GM23338 (cell line): ENCODE data around the gene ZNF469. TPM values are rescaled to one million over a fixed set of nuclear protein-coding genes. Genes with fewer than 3 reads are reported as not detected.

Experiments used
- ATAC-seq: fragments of 200-7000 bp; cut with Tn5 transposase; 3 replicates; pipeline ENCODE4 v1.9.1; 2020
- DNase-seq: peaks from one replicate; pipeline ENCODE4 v3.0.0-alpha.2; 2015; ENCODE audit warnings: low spot score
- H2AFZ ChIP-seq: fragments of 200-600 bp; sonication (generic); 2 replicates; pipeline ENCODE4 v1.8.0; 2016; ENCODE audit warnings: antibody characterized with exemption, mild to moderate bottlenecking, moderate library complexity
- H3F3A ChIP-seq: fragments of 200-600 bp; sonication (generic); replicated peaks from 2 replicates; pipeline ENCODE4 v1.8.0; 2017; ENCODE audit warnings: antibody characterized with exemption, mixed run types, low read depth
- H3K27ac ChIP-seq: fragments of 200-600 bp; sonication (generic); 2 replicates; pipeline ENCODE4 v1.6.1; 2016; ENCODE audit warnings: low read depth
- H3K27me3 ChIP-seq: fragments of 200-600 bp; sonication (generic); 2 replicates; pipeline ENCODE4 v1.8.0; 2016; ENCODE audit warnings: mild to moderate bottlenecking, mixed run types, moderate library complexity; ENCODE audit not compliant: insufficient read depth
- H3K36me3 ChIP-seq: fragments of 200-600 bp; sonication (generic); 2 replicates; pipeline ENCODE4 v1.8.0; 2016; ENCODE audit warnings: mild to moderate bottlenecking; ENCODE audit not compliant: insufficient read depth
- H3K4me1 ChIP-seq: fragments of 200-600 bp; sonication (generic); 2 replicates; pipeline ENCODE4 v1.8.0; 2016; ENCODE audit warnings: mild to moderate bottlenecking, moderate library complexity; ENCODE audit not compliant: insufficient read depth
- H3K4me2 ChIP-seq: fragments of 200-600 bp; sonication (generic); 2 replicates; pipeline ENCODE4 v1.7.1; 2017; ENCODE audit warnings: mixed run types
- H3K4me3 ChIP-seq: fragments of 200-600 bp; sonication (generic); 2 replicates; pipeline ENCODE4 v1.6.1; 2016; ENCODE audit warnings: mixed run types
- H3K79me2 ChIP-seq: fragments of 200-600 bp; sonication (generic); replicated peaks from 2 replicates; pipeline ENCODE4 v1.8.0; 2017; ENCODE audit warnings: mild to moderate bottlenecking; ENCODE audit not compliant: insufficient read depth
- H3K9me2 ChIP-seq: fragments of 200-600 bp; sonication (generic); 2 replicates; pipeline ENCODE4 v1.8.0; 2017; ENCODE audit not compliant: insufficient read depth
- H4K20me1 ChIP-seq: fragments of 200-600 bp; sonication (generic); replicated peaks from 2 replicates; pipeline ENCODE4 v1.8.0; 2017; ENCODE audit warnings: mild to moderate bottlenecking; ENCODE audit not compliant: insufficient read depth
- H3K27ac Mint-ChIP-seq: 2 replicates; pipeline ENCODE4 v1.8.0; 2020; ENCODE audit warnings: inconsistent platforms, mild to moderate bottlenecking, moderate library complexity, mixed read lengths
- H3K27me3 Mint-ChIP-seq: 3 replicates; pipeline ENCODE4 v1.8.0; 2022; ENCODE audit warnings: low read depth, mild to moderate bottlenecking, moderate library complexity, mixed read lengths, inconsistent platforms; ENCODE audit not compliant: insufficient read depth, poor library complexity
- H3K36me3 Mint-ChIP-seq: 3 replicates; pipeline ENCODE4 v1.8.0; 2021; ENCODE audit warnings: low read depth, mild to moderate bottlenecking, inconsistent platforms, moderate library complexity, mixed read lengths
- H3K4me1 Mint-ChIP-seq: 3 replicates; pipeline ENCODE4 v1.8.0; 2020; ENCODE audit warnings: mild to moderate bottlenecking, inconsistent platforms, mixed read lengths
- H3K4me3 Mint-ChIP-seq: 3 replicates; pipeline ENCODE4 v1.8.0; 2021; ENCODE audit warnings: moderate library complexity, mild to moderate bottlenecking, inconsistent platforms, mixed read lengths
- H3K9me3 Mint-ChIP-seq: 3 replicates; pipeline ENCODE4 v1.8.0; 2020; ENCODE audit warnings: moderate library complexity, mild to moderate bottlenecking, inconsistent platforms, mixed read lengths
- CTCF ChIP-seq, 2 experiments: fragments of 200-600 bp in 1 of 2; sonication (generic) in 1 of 2; conservative IDR thresholded peaks; 2 replicates each; pipeline versions ENCODE4 v1.5.1 to v1.6.1; 2016 to 2017; ENCODE audit warnings: antibody characterized with exemption in 2 of 2, low read depth in 2 of 2, mild to moderate bottlenecking in 2 of 2, moderate library complexity in 1 of 2
- POLR2AphosphoS5 ChIP-seq: IDR thresholded peaks from 2 replicates; pipeline ENCODE4 v1.6.1; 2016; ENCODE audit warnings: antibody characterized with exemption, low read depth
- ZNF114 ChIP-seq: fragments of 250-450 bp; sonication (Bioruptor Pico); IDR thresholded peaks from 2 replicates; pipeline ENCODE4 v1.5.0; 2020; ENCODE audit warnings: mild to moderate bottlenecking, moderate library complexity
- ZNF462 ChIP-seq: fragments of 250-450 bp; sonication (Bioruptor Pico); IDR thresholded peaks from 2 replicates; pipeline ENCODE4 v1.5.0; 2020; ENCODE audit warnings: mild to moderate bottlenecking, moderate library complexity
- polyA plus RNA-seq: library from polyadenylated mRNA; unstranded; fragments of >200 nt; fragmentation: Nextera tagmentation; extraction: Ambion mirVana; gene quantifications from 2 replicates; pipeline ENCODE4 v1.2.1, GENCODE V29; 2016
- total RNA-seq: library from RNA; depleted of rRNA; stranded (reverse); fragments of >200 nt; shearing (Covaris generic); gene quantifications from 2 replicates; pipeline ENCODE4 v1.2.3, GENCODE V29; 2014

Gene ZNF469
- total and polyA plus RNA-seq, 2 experiments from 2014 or later = 0.23 to 1.9 TPM

DNA sequence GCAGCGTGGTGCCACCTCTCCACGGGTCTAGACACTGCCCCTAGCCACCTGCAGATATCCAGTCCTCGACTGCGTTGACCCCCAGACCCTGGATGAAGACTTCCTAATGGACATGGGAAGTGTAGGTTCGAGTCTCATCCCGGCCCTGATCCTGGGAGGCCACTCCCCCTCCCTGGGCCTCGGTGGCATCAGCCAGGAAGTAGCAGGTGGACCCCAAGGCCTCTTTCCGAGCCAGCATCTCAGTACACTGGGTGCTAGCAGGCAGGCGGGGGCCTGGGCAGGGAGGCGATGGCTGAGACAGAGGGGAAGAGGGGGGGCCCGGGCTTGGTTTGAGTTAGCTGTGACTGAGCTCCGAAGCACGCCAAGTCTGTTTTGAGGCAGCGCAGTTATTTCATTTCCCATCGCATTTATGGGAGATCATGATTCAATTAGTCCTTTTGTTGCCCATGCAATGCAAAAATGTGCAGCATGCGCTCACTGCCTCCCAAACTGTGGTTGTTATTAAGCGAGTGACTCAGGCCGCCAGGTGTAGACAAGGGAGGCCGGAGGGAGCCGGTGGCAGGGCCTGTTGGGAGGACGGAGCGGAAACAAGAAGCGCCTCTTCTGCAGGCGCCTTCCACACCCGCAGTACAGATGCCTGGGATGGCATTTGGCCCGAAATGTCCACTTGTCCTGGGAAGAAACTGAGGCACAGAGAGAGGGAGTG lies 25.3 kb upstream of the ZNF469 start:
- no peaks in the 10 kb centered on the region for H3K27me3 ChIP-seq
- 0 out of 2 replicates have a peak, but pooled peaks cover 11% of the 10 kb centered on the region for H3K4me1 ChIP-seq
- TF ChIP-seq POLR2AphosphoS5 (no peak), ZNF462 (CRISPR knock-in tag) (no peak), CTCF (conservative IDR thresholded peaks at IDR 0.05; ENCODE audit: low read depth in 2 of 2) (no peak), ZNF114 (CRISPR knock-in tag) (no peak)
- Mint-ChIP-seq H3K9me3 (peaks cover 23% of the 10 kb centered on the region), H3K36me3 (no peaks in the 10 kb centered on the region), H3K4me3 (no peak overlapping the region), H3K27me3 (no peaks in the 10 kb centered on the region), H3K27ac (no peak overlapping the region), H3K4me1 (peaks cover 9% of the 10 kb centered on the region; the same call in 2 of the 3 replicates)
- H3F3A ChIP-seq = no peaks in the 10 kb centered on the region
- H3K4me3 ChIP-seq = no peak overlapping the region
- H3K4me2 ChIP-seq = no peak overlapping the region
- no peaks in the 10 kb centered on the region for H3K79me2 ChIP-seq
- H4K20me1 ChIP-seq = no peaks in the 10 kb centered on the region
- no peak overlapping the region for H2AFZ ChIP-seq
- H3K27ac ChIP-seq = no peak overlapping the region
- H3K9me2 ChIP-seq = no peaks in the 10 kb centered on the region
- DNase-seq (no peak), ATAC-seq (no peak)
- H3K36me3 ChIP-seq = no peaks in the 10 kb centered on the region
